ENCODE data around the gene TLCD1.

TLCD1 gene

DNA sequence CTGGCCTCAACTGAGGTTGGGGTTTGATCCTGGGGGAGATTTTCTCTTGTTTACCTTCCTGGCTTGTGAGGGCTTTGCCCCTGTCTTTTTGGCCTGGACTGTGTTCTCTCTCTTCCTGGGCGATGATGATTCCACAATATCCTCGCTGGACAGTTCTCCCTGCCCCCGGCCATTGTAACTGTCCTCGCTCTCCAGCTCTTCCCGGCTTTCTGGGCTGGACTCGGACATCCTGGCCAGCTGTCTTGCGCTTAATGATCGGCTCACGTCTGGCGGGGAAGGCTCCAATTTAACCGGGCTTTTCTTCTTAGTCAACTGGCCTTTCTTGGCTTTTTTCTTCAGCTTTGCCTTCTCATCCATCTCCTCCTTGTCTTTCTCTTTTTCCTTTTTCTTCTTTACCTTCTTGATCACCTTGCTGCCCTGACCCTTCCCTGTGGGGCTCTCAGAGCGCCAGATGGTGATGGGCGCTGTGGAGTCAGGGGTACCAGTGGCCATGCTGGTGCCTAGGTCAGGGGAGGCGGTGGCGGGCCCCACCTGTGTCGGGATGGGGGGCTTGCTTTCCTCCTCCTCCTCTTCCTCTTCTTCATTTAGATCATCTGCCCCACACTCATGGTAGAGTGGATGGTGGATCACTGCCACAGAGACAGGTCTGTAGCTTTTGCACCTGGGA is 22.3 kb downstream of the TLCD1 start:
- no peak for DNase-seq

DNA sequence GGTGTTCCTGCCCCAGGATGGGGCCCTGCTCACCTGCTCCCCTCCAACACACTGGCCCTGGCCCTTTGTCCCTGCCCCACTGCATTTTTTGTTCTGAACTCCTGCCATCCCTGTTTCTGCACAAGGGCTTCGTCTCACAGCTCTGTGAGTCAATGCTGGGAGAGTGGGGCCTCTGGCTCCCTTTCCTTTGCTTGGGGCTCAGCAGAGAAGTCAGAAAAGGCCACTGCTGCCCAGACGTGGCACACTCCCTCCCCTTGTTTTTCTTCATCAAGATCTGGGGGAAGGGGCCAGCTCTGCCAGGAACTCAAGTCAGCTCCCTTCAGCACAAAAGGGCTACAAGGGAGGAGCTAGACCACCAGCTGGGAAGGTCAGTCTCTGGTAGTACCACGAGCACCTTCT is 23.3 kb downstream of the TLCD1 start:
- in situ Hi-C loops (cut with HindIII; ENCODE audit: low pct_ligation_motif_present, low pct_unique_long_range_greater_than_20kb, low sequenced_read_pairs) = no loop called here
- DNase-seq = no peak

More for the DNA sequence above, 22.3 kb downstream of the TLCD1 start:
- in situ Hi-C loops (cut with HindIII; ENCODE audit: low pct_ligation_motif_present, low pct_unique_long_range_greater_than_20kb, low sequenced_read_pairs) = no loop called here

- in situ Hi-C loops (cut with HindIII; ENCODE audit: low pct_ligation_motif_present, low pct_unique_long_range_greater_than_20kb, low sequenced_read_pairs) = no loop called here
- DNase-seq = no peak
These were observed 23.8 kb downstream of the TLCD1 start for GRCh38 chr17:28702026-28702751.

DNA sequence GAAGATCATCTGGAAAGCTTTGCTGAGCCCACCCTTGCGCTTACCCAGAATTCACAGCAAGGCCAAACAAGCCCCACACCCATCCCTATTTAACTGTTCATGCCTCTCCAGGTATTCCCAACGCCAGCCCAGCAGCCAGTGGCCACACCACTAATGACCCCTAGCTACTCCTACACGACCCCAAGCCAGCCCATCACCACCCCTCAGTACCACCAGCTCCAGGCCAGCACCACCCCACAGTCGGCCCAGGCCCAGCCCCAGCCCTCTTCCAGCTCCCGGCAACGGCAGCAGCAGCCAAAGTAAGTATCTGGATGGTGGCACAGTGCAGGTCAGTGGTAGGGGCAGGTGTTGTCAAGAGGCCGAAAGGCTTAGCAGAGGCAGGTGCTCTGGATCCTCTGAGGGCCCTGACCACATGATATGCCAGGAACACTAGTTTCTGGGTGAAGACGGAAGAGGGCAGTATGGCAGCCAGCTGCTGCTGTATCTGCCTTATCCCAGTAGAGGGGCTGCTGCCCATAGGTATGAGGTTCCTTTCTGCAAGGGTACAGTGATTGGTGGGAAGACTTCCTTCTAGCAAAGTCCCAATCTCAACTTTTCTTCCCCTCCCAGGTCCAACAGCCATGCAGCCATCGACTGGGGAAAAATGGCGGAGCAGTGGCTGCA is 25.1 kb downstream of the TLCD1 start:
- no peak for DNase-seq
- in situ Hi-C loops (cut with HindIII; ENCODE audit: low pct_ligation_motif_present, low pct_unique_long_range_greater_than_20kb, low sequenced_read_pairs) = no loop called here

- DNase-seq = no peak
- in situ Hi-C loops (cut with HindIII; ENCODE audit: low pct_ligation_motif_present, low pct_unique_long_range_greater_than_20kb, low sequenced_read_pairs) = no loop called here
These were observed 25.8 kb downstream of the TLCD1 start for GRCh38 chr17:28700278-28700677.

DNA sequence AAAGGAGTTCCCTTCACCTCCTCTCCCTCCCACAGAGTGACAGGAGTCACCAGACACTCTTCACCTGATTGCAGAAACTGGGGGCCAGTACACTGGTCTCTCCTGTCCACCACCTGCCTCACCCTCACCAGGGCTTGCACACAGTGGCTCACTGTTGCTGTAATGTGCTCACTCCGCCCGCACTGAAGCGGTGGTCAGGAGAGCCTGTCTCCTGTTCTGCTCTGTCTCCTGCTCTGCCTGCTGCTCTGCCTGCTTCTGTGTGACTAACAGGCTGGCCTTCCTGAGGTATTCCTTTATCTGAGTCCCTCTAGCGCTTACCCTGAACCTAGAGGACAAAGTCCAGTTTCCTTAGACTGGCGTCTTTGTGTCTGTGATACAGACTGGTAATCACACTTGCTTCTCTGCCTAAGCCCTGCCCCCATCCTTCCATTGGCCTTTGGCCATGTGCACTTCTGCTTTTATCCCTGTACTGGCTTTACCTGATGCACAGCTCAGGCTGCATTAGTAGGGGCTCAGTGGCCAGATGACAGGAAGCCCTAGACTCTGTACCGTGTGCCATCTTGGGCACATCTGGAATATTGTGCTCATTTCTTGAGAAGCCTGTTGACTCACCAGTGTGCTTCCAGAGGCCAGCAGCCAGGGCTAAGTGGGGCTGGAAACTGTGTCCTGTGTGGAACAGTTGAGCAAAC is 27.6 kb downstream of the TLCD1 start:
- peak; percentile 61 for DNase-seq
- in situ Hi-C loops (cut with HindIII; ENCODE audit: low pct_ligation_motif_present, low pct_unique_long_range_greater_than_20kb, low sequenced_read_pairs) = no loop called here

GRCh38 chr17:28693869-28694268 is 32.2 kb downstream of the TLCD1 start:
- in situ Hi-C loops (cut with HindIII; ENCODE audit: low pct_ligation_motif_present, low pct_unique_long_range_greater_than_20kb, low sequenced_read_pairs) = no loop called here
- no peak for DNase-seq

- in situ Hi-C loops (cut with HindIII; ENCODE audit: low pct_ligation_motif_present, low pct_unique_long_range_greater_than_20kb, low sequenced_read_pairs) = no loop called here
- DNase-seq = no peak
These were observed 37.0 kb downstream of the TLCD1 start for GRCh38 chr17:28689011-28689410.

DNA sequence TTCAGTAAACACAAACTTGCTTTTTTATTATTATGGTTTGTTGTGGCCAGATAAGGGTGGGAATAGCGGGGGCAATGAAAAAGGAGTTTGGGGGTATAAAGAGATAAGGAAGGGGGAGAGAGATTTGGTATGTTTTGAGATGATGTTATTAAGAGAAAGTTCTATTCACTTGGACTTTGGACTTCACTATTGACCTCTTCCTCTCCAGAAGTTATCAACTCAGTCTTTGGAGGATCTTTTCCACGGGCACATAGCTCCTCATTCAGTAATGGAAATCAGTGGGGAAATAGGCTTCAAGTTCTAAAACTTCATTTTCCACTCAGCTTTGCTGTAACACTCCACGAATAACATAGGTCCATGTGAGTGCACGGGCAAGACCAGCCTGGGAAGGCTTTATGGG is 37.6 kb downstream of the TLCD1 start:
- in situ Hi-C loops (cut with HindIII; ENCODE audit: low pct_ligation_motif_present, low pct_unique_long_range_greater_than_20kb, low sequenced_read_pairs) = no loop called here
- no peak for DNase-seq

DNA sequence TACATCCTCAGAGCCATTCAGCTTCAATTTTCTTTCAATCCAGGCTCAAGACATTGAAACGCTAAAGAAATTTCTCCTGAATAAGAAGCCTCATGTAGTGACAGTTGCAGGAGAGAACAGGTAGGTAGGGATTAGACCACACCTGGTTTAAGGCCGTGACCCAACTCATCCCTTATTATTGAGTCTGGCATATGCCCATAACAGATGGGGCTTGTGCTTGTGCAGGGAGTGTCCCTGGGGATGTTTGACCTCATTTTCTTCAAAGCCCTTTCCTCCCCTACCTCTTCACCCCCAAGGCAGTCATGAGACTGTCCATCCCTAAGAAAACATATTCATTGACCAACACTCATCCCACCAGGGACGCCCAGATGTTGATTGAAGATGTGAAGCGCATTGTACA is 39.7 kb downstream of the TLCD1 start:
- in situ Hi-C loops (cut with HindIII; ENCODE audit: low pct_ligation_motif_present, low pct_unique_long_range_greater_than_20kb, low sequenced_read_pairs) = no loop called here
- no peak for DNase-seq

DNA sequence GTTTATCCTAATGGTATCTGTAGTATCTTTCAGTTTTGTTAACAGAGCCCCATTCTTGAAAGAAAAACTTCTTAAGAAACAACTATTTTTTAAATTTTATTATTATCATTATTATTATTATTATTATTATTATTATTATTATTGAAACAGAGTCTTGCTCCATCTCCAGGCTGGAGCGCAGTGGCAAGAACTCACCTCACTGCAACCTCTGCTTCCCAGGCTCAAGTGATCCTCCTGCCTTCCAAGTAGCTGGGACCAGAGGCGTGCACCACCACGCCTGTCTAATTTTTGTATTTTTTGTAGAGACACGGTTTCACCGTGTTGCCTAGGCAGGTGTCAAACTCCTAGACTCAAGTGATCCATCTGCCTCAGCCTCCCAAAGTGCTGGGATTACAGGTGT is 40.7 kb downstream of the TLCD1 start:
- no peak for DNase-seq
- in situ Hi-C loops (cut with HindIII; ENCODE audit: low pct_ligation_motif_present, low pct_unique_long_range_greater_than_20kb, low sequenced_read_pairs) = no loop called here

GRCh38 chr17:28684963-28685362 is 41.1 kb downstream of the TLCD1 start:
- DNase-seq = peak; percentile 69
- in situ Hi-C loops (cut with HindIII; ENCODE audit: low pct_ligation_motif_present, low pct_unique_long_range_greater_than_20kb, low sequenced_read_pairs) = no loop called here

DNA sequence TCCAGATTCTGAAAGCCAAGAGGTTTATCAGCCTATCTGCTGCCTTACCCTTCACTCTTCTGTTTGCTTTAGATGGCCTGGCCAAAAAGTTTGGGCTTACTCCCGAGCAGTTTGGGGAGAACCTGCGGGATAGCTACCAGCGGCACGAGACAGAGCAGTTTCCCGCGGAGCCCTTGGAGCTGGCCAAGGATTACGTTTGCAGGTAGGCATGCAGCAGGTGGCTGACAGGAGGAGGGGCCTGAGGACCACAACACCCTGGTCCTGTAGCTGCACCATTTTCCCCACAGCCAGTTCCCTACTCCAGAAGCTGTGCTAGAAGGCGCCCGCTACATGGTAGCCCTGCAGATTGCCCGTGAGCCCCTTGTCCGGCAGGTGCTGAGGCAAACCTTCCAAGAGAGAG is 43.4 kb downstream of the TLCD1 start:
- no peak for DNase-seq
- in situ Hi-C loops (cut with HindIII; ENCODE audit: low pct_ligation_motif_present, low pct_unique_long_range_greater_than_20kb, low sequenced_read_pairs) = no loop called here

DNA sequence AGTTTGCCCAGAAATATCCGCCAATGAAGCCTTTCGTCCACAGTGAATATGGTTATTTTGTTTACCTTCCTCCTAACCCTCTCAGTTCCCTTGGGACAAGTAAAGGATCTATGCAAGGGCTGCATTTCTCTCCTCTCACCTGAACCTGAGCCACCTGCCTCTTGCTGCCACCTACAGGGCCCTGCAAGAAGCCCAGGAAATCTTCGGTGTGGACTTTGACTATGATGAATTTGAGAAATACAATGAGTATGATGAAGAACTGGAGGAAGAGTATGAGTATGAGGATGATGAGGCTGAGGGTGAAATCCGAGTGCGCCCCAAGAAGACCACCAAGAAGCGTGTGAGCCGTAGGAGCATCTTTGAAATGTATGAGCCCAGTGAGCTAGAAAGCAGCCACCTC is 50.1 kb downstream of the TLCD1 start:
- in situ Hi-C loops (cut with HindIII; ENCODE audit: low pct_ligation_motif_present, low pct_unique_long_range_greater_than_20kb, low sequenced_read_pairs) = no loop called here
- peak; percentile 32 for DNase-seq

DNA sequence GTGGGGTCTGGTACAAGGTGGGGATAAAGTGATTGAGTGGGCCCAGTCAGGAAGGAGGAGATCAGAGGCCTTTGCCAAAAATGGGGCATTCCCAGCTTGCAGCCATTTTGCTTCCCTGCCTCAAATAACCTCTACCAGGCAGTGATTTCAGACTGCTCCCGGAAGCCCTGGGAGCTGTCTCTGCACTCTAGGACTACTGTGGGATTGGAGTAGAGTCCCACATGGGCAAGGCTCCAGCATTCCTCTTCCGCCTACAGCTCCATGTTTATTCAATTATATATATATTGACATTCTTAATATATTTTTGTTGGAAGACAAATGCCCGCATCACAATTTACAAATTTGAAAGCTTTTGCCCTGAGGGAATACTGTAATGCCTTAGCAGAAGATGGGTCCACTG is 50.5 kb downstream of the TLCD1 start:
- in situ Hi-C loops (cut with HindIII; ENCODE audit: low pct_ligation_motif_present, low pct_unique_long_range_greater_than_20kb, low sequenced_read_pairs) = no loop called here
- no peak for DNase-seq

Measured in ACHN (cell line).